ENCODE data around the gene TTC28. TPM values are rescaled to one million over a fixed set of nuclear protein-coding genes. Genes with fewer than 3 reads are reported as not detected.

Gene TTC28
- total RNA-seq, 1 experiment from 2014 or later = 7.1 TPM

GRCh38 chr22:28441720-28442263 is 237.8 kb downstream of the TTC28 start:
- peak; percentile 5 for DNase-seq (ENCODE audit: low read depth)

- no peak for DNase-seq (ENCODE audit: low read depth)
Observed at GRCh38 chr22:28440592-28441390, 238.8 kb downstream of the TTC28 start.

- DNase-seq (ENCODE audit: low read depth) = no peak
Observed at GRCh38 chr22:28438183-28438768, 241.4 kb downstream of the TTC28 start.

GRCh38 chr22:28435982-28436381 is 243.7 kb downstream of the TTC28 start:
- no peak for DNase-seq (ENCODE audit: low read depth)

GRCh38 chr22:28435140-28435768 is 244.4 kb downstream of the TTC28 start:
- DNase-seq (ENCODE audit: low read depth) = no peak

- no peak for DNase-seq (ENCODE audit: low read depth)
Observed at GRCh38 chr22:28430466-28431025, 249.1 kb downstream of the TTC28 start.

GRCh38 chr22:28429711-28430110 is 249.9 kb downstream of the TTC28 start:
- no peak for DNase-seq (ENCODE audit: low read depth)

- DNase-seq (ENCODE audit: low read depth) = no peak
Observed at GRCh38 chr22:28428271-28428670, 251.4 kb downstream of the TTC28 start.

GRCh38 chr22:28426346-28427132 is 253.1 kb downstream of the TTC28 start:
- no peak for DNase-seq (ENCODE audit: low read depth)

GRCh38 chr22:28425211-28425610 is 254.4 kb downstream of the TTC28 start:
- no peak for DNase-seq (ENCODE audit: low read depth)

GRCh38 chr22:28424427-28425080 is 255.1 kb downstream of the TTC28 start:
- no peak for DNase-seq (ENCODE audit: low read depth)

- DNase-seq (ENCODE audit: low read depth) = no peak
Observed at GRCh38 chr22:28419919-28420318, 259.7 kb downstream of the TTC28 start.

GRCh38 chr22:28418008-28418407 is 261.6 kb downstream of the TTC28 start:
- DNase-seq (ENCODE audit: low read depth) = no peak

- DNase-seq (ENCODE audit: low read depth) = no peak
Observed at GRCh38 chr22:28417431-28417830, 262.2 kb downstream of the TTC28 start.

- DNase-seq (ENCODE audit: low read depth) = no peak
Observed at GRCh38 chr22:28414913-28415312, 264.7 kb downstream of the TTC28 start.

- DNase-seq (ENCODE audit: low read depth) = no peak
Observed at GRCh38 chr22:28413612-28414399, 265.8 kb downstream of the TTC28 start.

- DNase-seq (ENCODE audit: low read depth) = no peak
Observed at GRCh38 chr22:28412109-28412508, 267.5 kb downstream of the TTC28 start.

- DNase-seq (ENCODE audit: low read depth) = no peak
Observed at GRCh38 chr22:28411125-28411524, 268.5 kb downstream of the TTC28 start.

GRCh38 chr22:28410050-28410816 is 269.4 kb downstream of the TTC28 start:
- DNase-seq (ENCODE audit: low read depth) = peak; percentile 31

Data from Daoy (cell line).